HepG2 (cell line): Measurements from ENCODE around the gene FMO2. TPM values are rescaled to one million over a fixed set of nuclear protein-coding genes. Genes with fewer than 3 reads are reported as not detected.

Experiments
- ATAC-seq: fragments of 200-7000 bp; cut with Tn5 transposase; 3 replicates; pipeline ENCODE4 v1.9.1; 2020; ENCODE audit warnings: mild to moderate bottlenecking, moderate library complexity
- BruUV-seq: library from RNA; stranded (reverse); fragments of 400-500 nt; replicated peaks from 2 replicates; lab custom pipeline; 2021; lab: Mats Ljungman, UMichigan
- CTCF ChIA-PET: fragments of 300-600 bp; formaldehyde crosslinking; extraction: SDS; loops from one replicate; lab custom pipeline; 2021; ENCODE audit warnings: low total read pairs, inconsistent platforms, low intra/inter-chr PET ratio; lab: Yijun Ruan, JAX
- POLR2A ChIA-PET: fragments of 350-600 bp; sonication (Branson Sonifier 250); formaldehyde crosslinking; loops from one replicate; lab custom pipeline; 2020; ENCODE audit warnings: antibody characterized with exemption, inconsistent platforms; lab: Yijun Ruan, JAX
- DNase-seq: peaks from one replicate; pipeline ENCODE4 v3.0.0-alpha.2; 2015; ENCODE audit warnings: low spot score
- FAIRE-seq: peaks from 3 replicates; lab custom pipeline; 2011; peaks lifted over from hg19 to GRCh38; lab: Jason Lieb, UNC
- H2AFZ ChIP-seq: one replicate; pipeline ENCODE4 v1.6.1; 2011; ENCODE audit warnings: low read length, inconsistent platforms
- H3K27ac ChIP-seq: fragments of 300-600 bp; 3 replicates; pipeline ENCODE4 v1.8.0; 2011; ENCODE audit warnings: mixed run types, mild to moderate bottlenecking, mixed read lengths, low read length, inconsistent platforms; ENCODE audit not compliant: insufficient read depth; ENCODE audit errors: extremely low read length
- H3K27me3 ChIP-seq, 2 experiments: fragments of 200-600 bp in 1 of 2; 2 replicates in 1 of 2; 3 replicates in 1 of 2; pipeline versions ENCODE4 v1.6.0 to v1.8.0; 2011; ENCODE audit warnings: low read length in 2 of 2, mild to moderate bottlenecking in 2 of 2, moderate library complexity in 2 of 2, inconsistent platforms in 1 of 2; ENCODE audit not compliant: insufficient read depth in 2 of 2, control insufficient read depth in 1 of 2
- H3K36me3 ChIP-seq, 2 experiments: fragments of 200-600 bp in 1 of 2; replicated peaks in 1 of 2; 2 replicates in 1 of 2; 3 replicates in 1 of 2; pipeline versions ENCODE4 v1.5.1 to v1.8.0; 2011; ENCODE audit warnings: low read length in 2 of 2, inconsistent platforms in 1 of 2; ENCODE audit not compliant: insufficient read depth in 2 of 2, control insufficient read depth in 1 of 2
- H3K4me1 ChIP-seq: 2 replicates; pipeline ENCODE4 v1.5.1; 2012; ENCODE audit warnings: low read length, inconsistent platforms; ENCODE audit not compliant: insufficient read depth
- H3K4me2 ChIP-seq: 2 replicates; pipeline ENCODE4 v1.6.0; 2011; ENCODE audit warnings: low read depth, low read length, inconsistent platforms
- H3K4me3 ChIP-seq, 3 experiments: fragments of 200-600 bp in 1 of 3; sonication (generic), shearing (Covaris generic) in 1 of 3; replicated peaks in 1 of 3; 2 replicates each; pipeline ENCODE4 v1.5.1; 2011 to 2016; ENCODE audit warnings: low read length in 3 of 3, inconsistent platforms in 2 of 3, low read depth in 2 of 3, mild to moderate bottlenecking in 2 of 3, control low read depth in 1 of 3, mixed read lengths in 1 of 3; ENCODE audit not compliant: insufficient read depth in 1 of 3
- H3K79me2 ChIP-seq: one replicate; pipeline ENCODE4 v1.6.1; 2011; ENCODE audit warnings: low read length, inconsistent platforms; ENCODE audit not compliant: insufficient read depth
- H3K9ac ChIP-seq: 2 replicates; pipeline ENCODE4 v1.6.0; 2011; ENCODE audit warnings: mild to moderate bottlenecking, low read depth, low read length, inconsistent platforms; ENCODE audit not compliant: insufficient read depth
- H3K9me3 ChIP-seq: 2 replicates; pipeline ENCODE4 v1.5.1; 2012; ENCODE audit warnings: mild to moderate bottlenecking, low read length
- H4K20me1 ChIP-seq: 2 replicates; pipeline ENCODE4 v1.6.0; 2011; ENCODE audit warnings: inconsistent platforms, mild to moderate bottlenecking, low read length, moderate library complexity; ENCODE audit not compliant: insufficient read depth
- HES4 ChIP-seq: sonication (generic); formaldehyde crosslinking; IDR thresholded peaks from 2 replicates; pipeline ENCODE4 v1.9.0; 2021; ENCODE audit warnings: mild to moderate bottlenecking, missing genetic modification reagents, borderline replicate concordance
- KDM5A ChIP-seq: fragments of 200-600 bp; sonication (generic); IDR thresholded peaks from 2 replicates; pipeline ENCODE4 v1.7.0; 2018; ENCODE audit warnings: antibody characterized with exemption, mild to moderate bottlenecking, low read length, borderline replicate concordance
- NR2F6 ChIP-seq, 2 experiments: IDR thresholded peaks; 2 replicates each; pipeline ENCODE4 v1.6.1; 2016; ENCODE audit warnings: antibody characterized with exemption in 1 of 2, mild to moderate bottlenecking in 1 of 2
- STAG1 ChIP-seq: sonication (generic); formaldehyde crosslinking; IDR thresholded peaks from 2 replicates; pipeline ENCODE4 v1.4.0; 2020; ENCODE audit warnings: missing genetic modification reagents
- ZNF142 ChIP-seq: sonication (generic); formaldehyde crosslinking; IDR thresholded peaks from 2 replicates; pipeline ENCODE4 v1.4.0; 2020; ENCODE audit warnings: missing genetic modification reagents
- ZNF546 ChIP-seq: sonication (generic); formaldehyde crosslinking; conservative IDR thresholded peaks from 2 replicates; pipeline ENCODE4 v1.8.1; 2023; ENCODE audit warnings: mild to moderate bottlenecking, missing genetic modification reagents
- ZXDC ChIP-seq: sonication (generic); formaldehyde crosslinking; IDR thresholded peaks from 2 replicates; pipeline ENCODE4 v1.5.0; 2020; ENCODE audit warnings: mild to moderate bottlenecking, missing genetic modification reagents
- WGBS: methylation state at CpG from one replicate; pipeline ENCODE4 v1.1.6; 2017; ENCODE audit warnings: low lambda C conversion rate; 5-methylcytosine and 5-hydroxymethylcytosine counted together
- in situ Hi-C: cut with HindIII; loops from 2 replicates; pipeline ENCODE4 v1.10.0; 2017; ENCODE audit warnings: low pct_unique_long_range_greater_than_20kb; ENCODE audit not compliant: extremely low pct_ligation_motif_present
- intact Hi-C: fragments of 100-400 bp; cut with micrococcal nuclease; formaldehyde crosslinking; loops from one replicate; pipeline ENCODE4 v1.10.0; 2022; ENCODE audit not compliant: unreplicated experiment
- polyA plus RNA-seq, 8 experiments: library from polyadenylated mRNA; depleted of rRNA in 3 of 8; stranded (reverse) in 7 of 8; unstranded in 1 of 8; fragments of >200 nt; fragmentation: Illumina TruSeq in 4 of 8; extraction: Trizol in 4 of 8; gene quantifications; 2 replicates each; pipeline versions ENCODE4 v1.2.1 to v1.2.3, GENCODE V29; 2011 to 2016; ENCODE audit warnings: low read depth in 4 of 8, missing spikeins in 1 of 8, mixed read lengths in 1 of 8; ENCODE audit not compliant: insufficient read depth in 1 of 8
- total RNA-seq, 5 experiments: library from RNA; depleted of rRNA; stranded (reverse); fragments of >200 nt; fragmentation: Illumina TruSeq; extraction: Trizol; gene quantifications; 2 replicates each; pipeline ENCODE4 v1.2.3, GENCODE V29; 2016; ENCODE audit warnings: low read depth in 1 of 5

The FMO2 gene
- total and polyA plus RNA-seq, 2 of the 13 experiments (the other 11 are each of a cell fraction or from before 2014, with no cell fraction given), result not detected

GRCh38 chr1:171180670-171181069 lies 4.4 kb upstream of the FMO2 start:
- Histone ChIP-seq H4K20me1 (no peaks in the 10 kb centered on the region), H3K4me2 (no peak overlapping the region)
- TF ChIP-seq KDM5A (no peak), NR2F6 (IDR thresholded peaks at IDR 0.05) (no peak), NR2F6 (CRISPR knock-in tag; IDR thresholded peaks at IDR 0.05) (no peak)
- TF ChIP-seq, all 625 proteins: peak for 0
- ChIA-PET CTCF (no interaction called here), POLR2A (no interaction called here)
- in situ Hi-C loops (no loop called here), intact Hi-C loops (no loop called here)
- no peaks in the 10 kb centered on the region for H3K36me3 ChIP-seq
- no peaks in the 10 kb centered on the region for H3K9me3 ChIP-seq
- no peak for DNase-seq
- no peaks in the 10 kb centered on the region for H3K4me1 ChIP-seq
- no peaks in the 10 kb centered on the region for H3K27me3 ChIP-seq
- no peak overlapping the region for H3K27ac ChIP-seq
- WGBS, result 62% methylated on average over 2 of the region's 2 CpGs
- FAIRE-seq, result no peak
- H3K79me2 ChIP-seq, result no peaks in the 10 kb centered on the region
- no peak for ATAC-seq
- H2AFZ ChIP-seq, result no peak overlapping the region
- no peak overlapping the region for H3K9ac ChIP-seq
- no TSS peak for BruUV-seq
- H3K4me3 ChIP-seq, result no peak overlapping the region

GRCh38 chr1:171188388-171189266 lies 3.5 kb downstream of the FMO2 start:
- H3K9me3 ChIP-seq, result no peaks in the 10 kb centered on the region
- H3K4me2 ChIP-seq, result no peak overlapping the region; the same call in 1 of the 2 replicates
- DNase-seq, result peak; percentile 43
- no peak for FAIRE-seq
- H3K27me3 ChIP-seq, result no peaks in the 10 kb centered on the region
- no peaks in the 10 kb centered on the region for H3K36me3 ChIP-seq
- ChIA-PET POLR2A (no interaction called here), CTCF (interaction anchor here (0.9 to 1.3 kb wide), 4 partner anchors 38 to 222 kb away, joined by 3 to 9 read pairs (median 4); no protein-coding TSS in a partner anchor)
- no peaks in the 10 kb centered on the region for H3K4me1 ChIP-seq
- no peak overlapping the region for H2AFZ ChIP-seq
- H3K27ac ChIP-seq, result no peak overlapping the region
- intact Hi-C loops (loop anchor here (1.0 kb wide), 1 partner anchor 221 kb away; no protein-coding TSS in a partner anchor), in situ Hi-C loops (no loop called here)
- no peak overlapping the region for H3K4me3 ChIP-seq
- no peaks in the 10 kb centered on the region for H3K79me2 ChIP-seq
- no peaks in the 10 kb centered on the region for H4K20me1 ChIP-seq
- 9% methylated on average over 11 of the region's 11 CpGs for WGBS
- peak; percentile 88 for ATAC-seq
- BruUV-seq, result no TSS peak
- H3K9ac ChIP-seq, result no peak overlapping the region
- TF ChIP-seq ZNF546 (CRISPR knock-in tag), result no peak
- peak; percentile 67 for TF ChIP-seq STAG1 (CRISPR knock-in tag)
- TF ChIP-seq ZXDC (CRISPR knock-in tag), result no peak
- no peak for TF ChIP-seq ZNF142 (CRISPR knock-in tag)
- no peak for TF ChIP-seq HES4 (CRISPR knock-in tag)
